ENCODE data around the gene SLC22A5. TPM values are rescaled to one million over a fixed set of nuclear protein-coding genes. Genes with fewer than 3 reads are reported as not detected.
"Not testable (repeated sequence)": the region's sequence is repeated elsewhere in the genome, so short reads cannot be mapped to it uniquely, and the experiment has no call there.

Gene SLC22A5
- total RNA-seq, 1 donor from 2014 or later, result 2.8 TPM

GRCh38 chr5:132411304-132412013 is 41.9 kb downstream of the SLC22A5 start:
- DNase-seq (ENCODE audit: low read depth, low spot score), result no peak

- DNase-seq (ENCODE audit: low read depth, low spot score), result no peak
Measured at GRCh38 chr5:132413567-132413966, 44.1 kb downstream of the SLC22A5 start.

GRCh38 chr5:132414634-132415378 is 45.3 kb downstream of the SLC22A5 start:
- peak; percentile 54 for DNase-seq (ENCODE audit: low read depth, low spot score)

- not testable (repeated sequence) for DNase-seq (ENCODE audit: low read depth, low spot score)
Measured at GRCh38 chr5:132415516-132415915, 46.0 kb downstream of the SLC22A5 start.

GRCh38 chr5:132416306-132417009 is 46.9 kb downstream of the SLC22A5 start:
- no peak for DNase-seq (ENCODE audit: low read depth, low spot score)

GRCh38 chr5:132417010-132417439 is 47.5 kb downstream of the SLC22A5 start:
- DNase-seq (ENCODE audit: low read depth, low spot score), result no peak

- DNase-seq (ENCODE audit: low read depth, low spot score), result no peak
Measured at GRCh38 chr5:132417461-132417860, 48.0 kb downstream of the SLC22A5 start.

- DNase-seq (ENCODE audit: low read depth, low spot score), result no peak
Measured at GRCh38 chr5:132417889-132418485, 48.5 kb downstream of the SLC22A5 start.

- DNase-seq (ENCODE audit: low read depth, low spot score), result no peak
Measured at GRCh38 chr5:132418881-132419280, 49.4 kb downstream of the SLC22A5 start.

- no peak for DNase-seq (ENCODE audit: low read depth, low spot score)
Measured at GRCh38 chr5:132419502-132420468, 50.3 kb downstream of the SLC22A5 start.

- DNase-seq (ENCODE audit: low read depth, low spot score), result no peak
Measured at GRCh38 chr5:132420706-132421272, 51.3 kb downstream of the SLC22A5 start.

- no peak for DNase-seq (ENCODE audit: low read depth, low spot score)
Measured at GRCh38 chr5:132421462-132421861, 52.0 kb downstream of the SLC22A5 start.

- DNase-seq (ENCODE audit: low read depth, low spot score), result no peak
Measured at GRCh38 chr5:132422720-132423437, 53.4 kb downstream of the SLC22A5 start.

GRCh38 chr5:132423438-132423898 is 54.0 kb downstream of the SLC22A5 start:
- no peak for DNase-seq (ENCODE audit: low read depth, low spot score)

GRCh38 chr5:132424167-132424880 is 54.8 kb downstream of the SLC22A5 start:
- no peak for DNase-seq (ENCODE audit: low read depth, low spot score)

GRCh38 chr5:132425009-132425937 is 55.8 kb downstream of the SLC22A5 start:
- no peak for DNase-seq (ENCODE audit: low read depth, low spot score)

GRCh38 chr5:132425975-132426524 is 56.5 kb downstream of the SLC22A5 start:
- no peak for DNase-seq (ENCODE audit: low read depth, low spot score)

Data from pulmonary artery endothelial cell (primary cell).